Measurements from ENCODE around the gene DUOXA2.
A peak's percentile ranks its signal among the peaks of the same experiment; 100 is the strongest.

Gene DUOXA2

DNA sequence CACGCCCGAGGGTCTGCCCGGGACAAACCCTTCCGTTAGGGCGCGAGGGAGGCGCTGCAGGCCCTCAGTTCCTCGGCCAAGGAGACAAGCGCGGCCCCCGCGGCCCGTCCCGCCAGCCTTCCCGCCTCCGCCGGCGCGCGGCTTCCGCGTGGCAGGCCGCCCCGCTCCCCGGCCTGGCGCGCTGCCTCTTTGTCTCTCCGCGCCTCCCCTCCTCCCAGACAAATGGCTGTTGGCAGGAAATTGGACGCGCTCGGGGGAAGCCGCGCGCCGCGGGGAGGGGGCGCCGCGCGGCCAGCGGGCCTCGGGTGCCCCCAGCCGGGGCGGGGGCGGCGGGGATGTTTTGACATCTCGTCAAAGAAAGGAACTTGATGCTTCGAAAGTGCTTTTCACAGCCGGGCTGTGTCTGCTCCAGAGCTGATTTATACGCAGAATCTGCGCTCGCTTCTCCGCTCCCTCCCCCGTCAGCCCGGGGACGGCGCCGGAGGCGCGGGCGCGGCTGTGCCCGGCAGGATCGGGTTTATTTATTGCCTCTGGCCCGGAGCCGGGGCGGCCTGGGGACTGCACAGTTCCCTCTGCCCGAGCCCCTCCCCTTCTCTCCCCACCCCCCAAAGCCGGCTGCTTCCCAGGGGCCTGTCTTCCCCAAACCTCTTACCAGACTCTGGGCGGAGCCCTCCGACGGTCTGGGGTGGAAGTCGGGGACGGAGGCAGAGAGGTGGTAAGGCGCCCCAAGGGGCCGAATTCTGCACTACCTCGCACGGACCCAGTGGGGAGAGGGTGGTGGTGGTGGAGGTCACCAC lies 52.9 kb downstream of the DUOXA2 start:
- peak overlapping the region; percentile 68 for H3K4me3 ChIP-seq (ENCODE audit: low read length)
- DNase-seq (ENCODE audit: low read depth): peak; percentile 85
- TF ChIP-seq, protein P1, sequence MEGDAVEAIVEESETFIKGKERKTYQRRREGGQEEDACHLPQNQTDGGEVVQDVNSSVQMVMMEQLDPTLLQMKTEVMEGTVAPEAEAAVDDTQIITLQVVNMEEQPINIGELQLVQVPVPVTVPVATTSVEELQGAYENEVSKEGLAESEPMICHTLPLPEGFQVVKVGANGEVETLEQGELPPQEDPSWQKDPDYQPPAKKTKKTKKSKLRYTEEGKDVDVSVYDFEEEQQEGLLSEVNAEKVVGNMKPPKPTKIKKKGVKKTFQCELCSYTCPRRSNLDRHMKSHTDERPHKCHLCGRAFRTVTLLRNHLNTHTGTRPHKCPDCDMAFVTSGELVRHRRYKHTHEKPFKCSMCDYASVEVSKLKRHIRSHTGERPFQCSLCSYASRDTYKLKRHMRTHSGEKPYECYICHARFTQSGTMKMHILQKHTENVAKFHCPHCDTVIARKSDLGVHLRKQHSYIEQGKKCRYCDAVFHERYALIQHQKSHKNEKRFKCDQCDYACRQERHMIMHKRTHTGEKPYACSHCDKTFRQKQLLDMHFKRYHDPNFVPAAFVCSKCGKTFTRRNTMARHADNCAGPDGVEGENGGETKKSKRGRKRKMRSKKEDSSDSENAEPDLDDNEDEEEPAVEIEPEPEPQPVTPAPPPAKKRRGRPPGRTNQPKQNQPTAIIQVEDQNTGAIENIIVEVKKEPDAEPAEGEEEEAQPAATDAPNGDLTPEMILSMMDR (conservative IDR thresholded peaks at IDR 0.05; ENCODE audit: low read length): peak; percentile 72

DNA sequence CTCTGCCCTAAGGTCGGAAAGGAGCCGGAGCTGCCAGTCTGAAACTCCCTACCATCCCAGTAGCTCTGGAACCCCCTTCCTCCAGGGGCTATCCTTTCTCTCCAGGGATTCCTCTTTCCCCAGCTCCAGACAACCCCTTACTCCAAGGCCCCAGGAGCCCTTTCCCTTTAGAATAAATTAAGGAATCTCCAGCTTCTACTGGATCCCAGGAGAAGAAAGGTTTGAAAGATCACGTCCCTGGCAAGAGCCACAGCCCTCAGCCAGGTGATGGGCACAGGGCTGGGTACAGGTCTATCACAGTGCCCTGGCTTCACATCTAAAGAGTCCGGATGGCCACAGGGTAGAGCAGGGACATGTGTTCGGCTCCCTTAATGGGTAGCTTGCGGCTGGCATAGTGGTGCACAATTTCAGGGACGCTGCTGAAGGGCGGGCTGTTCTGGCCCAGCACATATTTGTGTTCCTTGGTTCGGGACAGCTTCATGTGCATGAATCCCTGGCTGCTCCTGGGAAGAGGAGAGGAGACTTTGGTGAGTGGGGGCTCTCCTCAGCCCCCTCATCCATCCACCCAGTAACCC lies 53.6 kb downstream of the DUOXA2 start:
- TF ChIP-seq, protein P1 (conservative IDR thresholded peaks at IDR 0.05; ENCODE audit: low read length): no peak
- H3K4me3 ChIP-seq (ENCODE audit: low read length): peak overlapping the region; percentile 68
- DNase-seq (ENCODE audit: low read depth): no peak

Data from AG10803 (cell line).